PC-3 (cell line): Measurements from ENCODE around the gene OXNAD1.

Experiments
- EZH2 ChIP-seq: fragments of 300-600 bp; sonication (generic); IDR thresholded peaks from one replicate; pipeline ENCODE4 v1.6.1; 2017; ENCODE audit warnings: antibody characterized with exemption, mild to moderate bottlenecking, low read length; ENCODE audit not compliant: unreplicated experiment
- EZH2phosphoT487 ChIP-seq: fragments of 300-600 bp; sonication (generic); IDR thresholded peaks from 2 replicates; pipeline ENCODE4 v1.6.1; 2018; ENCODE audit warnings: mild to moderate bottlenecking, antibody characterized with exemption, low read length, borderline replicate concordance
- TF ChIP-seq, protein P1 (sequence below): fragments of 300-600 bp; sonication (generic); conservative IDR thresholded peaks from 2 replicates; pipeline ENCODE4 v1.5.1; 2017; ENCODE audit warnings: antibody characterized with exemption, low read depth, mild to moderate bottlenecking, low read length

DNA sequence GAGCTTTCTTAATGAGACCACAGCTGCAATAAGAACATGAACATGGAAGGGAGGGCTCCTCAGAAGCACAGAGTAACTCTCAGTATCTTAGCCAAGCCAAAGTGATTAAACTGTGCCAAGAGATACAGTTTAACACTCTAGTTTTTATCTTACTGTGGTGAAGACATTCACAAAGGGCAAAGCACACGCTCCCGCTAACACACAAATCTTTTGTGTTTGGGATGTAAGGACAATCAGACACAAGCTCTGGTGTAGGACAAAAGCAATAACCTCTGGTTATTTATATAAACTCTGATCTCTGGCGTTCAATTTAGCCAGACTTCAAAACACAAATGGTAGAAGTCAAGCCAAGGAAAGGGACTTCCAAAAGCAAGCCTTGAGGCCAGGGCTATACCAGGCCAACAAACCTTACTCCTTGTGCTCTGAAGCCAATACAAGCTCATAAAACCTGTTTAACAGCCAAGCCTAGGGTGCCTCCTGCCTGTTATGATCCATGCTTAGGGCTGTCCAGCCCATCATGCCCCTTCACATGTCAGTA is 28.1 kb upstream of the OXNAD1 start:
- TF ChIP-seq, protein P1, sequence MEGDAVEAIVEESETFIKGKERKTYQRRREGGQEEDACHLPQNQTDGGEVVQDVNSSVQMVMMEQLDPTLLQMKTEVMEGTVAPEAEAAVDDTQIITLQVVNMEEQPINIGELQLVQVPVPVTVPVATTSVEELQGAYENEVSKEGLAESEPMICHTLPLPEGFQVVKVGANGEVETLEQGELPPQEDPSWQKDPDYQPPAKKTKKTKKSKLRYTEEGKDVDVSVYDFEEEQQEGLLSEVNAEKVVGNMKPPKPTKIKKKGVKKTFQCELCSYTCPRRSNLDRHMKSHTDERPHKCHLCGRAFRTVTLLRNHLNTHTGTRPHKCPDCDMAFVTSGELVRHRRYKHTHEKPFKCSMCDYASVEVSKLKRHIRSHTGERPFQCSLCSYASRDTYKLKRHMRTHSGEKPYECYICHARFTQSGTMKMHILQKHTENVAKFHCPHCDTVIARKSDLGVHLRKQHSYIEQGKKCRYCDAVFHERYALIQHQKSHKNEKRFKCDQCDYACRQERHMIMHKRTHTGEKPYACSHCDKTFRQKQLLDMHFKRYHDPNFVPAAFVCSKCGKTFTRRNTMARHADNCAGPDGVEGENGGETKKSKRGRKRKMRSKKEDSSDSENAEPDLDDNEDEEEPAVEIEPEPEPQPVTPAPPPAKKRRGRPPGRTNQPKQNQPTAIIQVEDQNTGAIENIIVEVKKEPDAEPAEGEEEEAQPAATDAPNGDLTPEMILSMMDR, result no peak
- TF ChIP-seq EZH2phosphoT487, result no peak
- no peak for TF ChIP-seq EZH2
